Neuronal stem cell (in vitro differentiated cells): ENCODE measurements around the gene ARRDC4. TPM values are rescaled to one million over a fixed set of nuclear protein-coding genes. Genes with fewer than 3 reads are reported as not detected.

Source experiments
- DNase-seq: peaks from one replicate; pipeline ENCODE4 v3.0.0-alpha.2; 2013; ENCODE audit warnings: low spot score
- H2AFZ ChIP-seq: one replicate; pipeline ENCODE4 v1.6.1; 2013; ENCODE audit warnings: mild to moderate bottlenecking, low read length, inconsistent platforms
- H2AK5ac ChIP-seq: 2 replicates; pipeline ENCODE4 v1.6.1; 2013; ENCODE audit warnings: low read depth, mild to moderate bottlenecking, inconsistent platforms, low read length, moderate library complexity, mixed read lengths
- H2BK120ac ChIP-seq: 2 replicates; pipeline ENCODE4 v1.6.1; 2013; ENCODE audit warnings: low read depth, mild to moderate bottlenecking, inconsistent platforms, low read length, moderate library complexity, mixed read lengths
- H2BK12ac ChIP-seq: one replicate; pipeline ENCODE4 v1.6.1; 2013; ENCODE audit warnings: low read length, inconsistent platforms
- H2BK15ac ChIP-seq: 2 replicates; pipeline ENCODE4 v1.6.1; 2013; ENCODE audit warnings: mild to moderate bottlenecking, low read length, inconsistent platforms, mixed read lengths
- H2BK5ac ChIP-seq: one replicate; pipeline ENCODE4 v1.6.1; 2013; ENCODE audit warnings: inconsistent platforms, mild to moderate bottlenecking, low read length, moderate library complexity
- H3K14ac ChIP-seq: one replicate; pipeline ENCODE4 v1.6.1; 2013; ENCODE audit warnings: low read length, inconsistent platforms
- H3K18ac ChIP-seq: 2 replicates; pipeline ENCODE4 v1.6.1; 2013; ENCODE audit warnings: low read length, inconsistent platforms
- H3K23ac ChIP-seq: 2 replicates; pipeline ENCODE4 v1.6.1; 2013; ENCODE audit warnings: low read depth, mild to moderate bottlenecking, mixed read lengths, low read length, inconsistent platforms; ENCODE audit not compliant: poor library complexity
- H3K27ac ChIP-seq: replicated peaks from 3 replicates; pipeline ENCODE4 v1.5.1; 2013; ENCODE audit warnings: low read length, inconsistent platforms
- H3K27me3 ChIP-seq, 3 experiments: 2 replicates each; pipeline ENCODE4 v1.6.1; 2013; ENCODE audit warnings: low read length in 3 of 3, mild to moderate bottlenecking in 2 of 3, inconsistent platforms in 1 of 3, low read depth in 1 of 3, mixed read lengths in 1 of 3, moderate library complexity in 1 of 3; ENCODE audit not compliant: control insufficient read depth in 3 of 3, insufficient read depth in 3 of 3
- H3K36me3 ChIP-seq, 2 donors: replicated peaks in 1 of 2; 2 replicates each; pipeline ENCODE4 v1.6.1; 2013; ENCODE audit warnings: low read length in 2 of 2; ENCODE audit not compliant: control insufficient read depth in 2 of 2, insufficient read depth in 2 of 2
- H3K4ac ChIP-seq: 2 replicates; pipeline ENCODE4 v1.6.1; 2013; ENCODE audit warnings: inconsistent platforms, mild to moderate bottlenecking, low read length, moderate library complexity
- H3K4me1 ChIP-seq, 2 donors: 1 replicate in 1 of 2; 2 replicates in 1 of 2; pipeline ENCODE4 v1.6.1; 2013; ENCODE audit warnings: low read length in 2 of 2, low read depth in 1 of 2; ENCODE audit not compliant: control insufficient read depth in 2 of 2, insufficient read depth in 1 of 2
- H3K4me2 ChIP-seq: one replicate; pipeline ENCODE4 v1.6.1; 2013; ENCODE audit warnings: mild to moderate bottlenecking, low read length, inconsistent platforms; ENCODE audit not compliant: insufficient read depth, poor library complexity, severe bottlenecking
- H3K4me3 ChIP-seq, 2 donors: 2 replicates each; pipeline ENCODE4 v1.5.1; 2013; ENCODE audit warnings: low read length in 2 of 2, mild to moderate bottlenecking in 2 of 2, inconsistent platforms in 1 of 2, moderate library complexity in 1 of 2
- H3K79me1 ChIP-seq: one replicate; pipeline ENCODE4 v1.6.1; 2013; ENCODE audit warnings: low read depth, mild to moderate bottlenecking, inconsistent platforms, low read length, moderate library complexity
- H3K9ac ChIP-seq: one replicate; pipeline ENCODE4 v1.6.1; 2013; ENCODE audit warnings: mild to moderate bottlenecking, low read depth, low read length, inconsistent platforms; ENCODE audit not compliant: poor library complexity
- H3K9me3 ChIP-seq, 2 donors: replicated peaks in 1 of 2; 2 replicates each; pipeline versions ENCODE3 to v1.6.1; 2013; ENCODE audit warnings: low read length in 2 of 2, mild to moderate bottlenecking in 2 of 2, inconsistent platforms in 1 of 2, low read depth in 1 of 2, mixed read lengths in 1 of 2, moderate library complexity in 1 of 2; ENCODE audit not compliant: control insufficient read depth in 2 of 2, insufficient read depth in 1 of 2
- H4K8ac ChIP-seq: one replicate; pipeline ENCODE4 v1.6.1; 2013; ENCODE audit warnings: low read depth, mild to moderate bottlenecking, inconsistent platforms, low read length, moderate library complexity
- H4K91ac ChIP-seq: one replicate; pipeline ENCODE4 v1.6.1; 2013; ENCODE audit warnings: low read length, low read depth, mild to moderate bottlenecking, inconsistent platforms; ENCODE audit not compliant: poor library complexity
- WGBS, 2 donors: extraction: QIAGEN DNeasy Blood & Tissue Kit; methylation state at CpG; one replicate each; pipeline ENCODE4 v1.1.7; 2013; ENCODE audit warnings: missing lambda C conversion rate in 2 of 2, mixed read lengths in 1 of 2; ENCODE audit not compliant: insufficient read length in 2 of 2, insufficient replicate concordance in 1 of 2; ENCODE audit errors: extremely low coverage in 2 of 2; 5-methylcytosine and 5-hydroxymethylcytosine counted together
- polyA plus RNA-seq, 2 experiments: library from polyadenylated mRNA; stranded (reverse); fragments of 200-250 nt; gene quantifications; one replicate each; pipeline ENCODE4 v1.2.3, GENCODE V29; 2013

Gene ARRDC4, protein sequence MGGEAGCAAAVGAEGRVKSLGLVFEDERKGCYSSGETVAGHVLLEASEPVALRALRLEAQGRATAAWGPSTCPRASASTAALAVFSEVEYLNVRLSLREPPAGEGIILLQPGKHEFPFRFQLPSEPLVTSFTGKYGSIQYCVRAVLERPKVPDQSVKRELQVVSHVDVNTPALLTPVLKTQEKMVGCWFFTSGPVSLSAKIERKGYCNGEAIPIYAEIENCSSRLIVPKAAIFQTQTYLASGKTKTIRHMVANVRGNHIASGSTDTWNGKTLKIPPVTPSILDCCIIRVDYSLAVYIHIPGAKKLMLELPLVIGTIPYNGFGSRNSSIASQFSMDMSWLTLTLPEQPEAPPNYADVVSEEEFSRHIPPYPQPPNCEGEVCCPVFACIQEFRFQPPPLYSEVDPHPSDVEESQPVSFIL
- polyA plus RNA-seq (2013, experiment 1 of 2) = 9.4 TPM
- 9.7 TPM for polyA plus RNA-seq (2013, experiment 2 of 2)

GRCh38 chr15:97960364-97961066, at the start of gene ARRDC4:
TSS of gene ARRDC4 (plus strand) at chr15:97960703. CDS start at chr15:97960862, 159 bp downstream.
- H3K23ac ChIP-seq = peak within 1 kb of the TSS; percentile 80
- peak within 1 kb of the TSS; percentile 58 to 89 for H3K4me3 ChIP-seq
- no peak within 1 kb of the TSS for H3K14ac ChIP-seq
- H3K9ac ChIP-seq = peak within 1 kb of the TSS; percentile 88
- no peak within 1 kb of the TSS for H2BK12ac ChIP-seq
- peaks cover 0 to 19% of the 10 kb centered on the region in 2 donors for H3K36me3 ChIP-seq
- H3K18ac ChIP-seq = peak within 1 kb of the TSS; percentile 27
- no peak within 1 kb of the TSS for H2BK15ac ChIP-seq
- H4K91ac ChIP-seq = no peak within 1 kb of the TSS
- no peak within 1 kb of the TSS for H4K8ac ChIP-seq
- H2BK5ac ChIP-seq = peak within 1 kb of the TSS; percentile 43
- peaks cover 3 to 5% of the 10 kb centered on the region in 2 donors for H3K4me1 ChIP-seq
- H3K79me1 ChIP-seq = no peaks in the 10 kb centered on the region
- H2BK120ac ChIP-seq = no peak within 1 kb of the TSS
- no peak within 1 kb of the TSS for H3K27ac ChIP-seq
- H3K9me3 ChIP-seq = no peaks in the 10 kb centered on the region
- peaks cover 0 to 8% (median 0%) of the 10 kb centered on the region in 3 experiments for H3K27me3 ChIP-seq
- peak within 1 kb of the TSS; percentile 89 for H3K4me2 ChIP-seq
- peak within 1 kb of the TSS; percentile 89 for H2AFZ ChIP-seq
- WGBS, 2 donors = no CpG with 5 or more reads among the region's 69 CpGs
- H2AK5ac ChIP-seq = peak within 1 kb of the TSS; percentile 29
- H3K4ac ChIP-seq = no peak within 1 kb of the TSS
- DNase-seq = peak; percentile 99

DNA sequence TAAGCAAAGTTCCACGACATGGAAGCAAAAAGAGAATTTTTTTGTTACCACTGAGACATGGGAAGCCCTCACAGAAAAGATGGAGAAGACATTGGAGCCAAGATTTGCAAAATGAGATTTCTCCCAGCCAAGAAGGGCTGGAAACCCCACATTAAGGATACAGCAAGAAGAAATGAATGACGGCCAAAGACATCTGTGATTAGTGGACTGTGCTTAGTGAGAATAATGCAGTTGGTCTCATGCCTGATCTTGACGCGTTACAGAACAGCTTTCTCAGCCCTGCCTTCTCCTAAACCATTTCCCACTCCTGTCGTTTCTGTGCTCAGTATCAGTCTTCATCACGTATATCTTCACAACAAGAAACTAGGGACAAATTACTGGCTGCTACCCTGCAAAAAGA, 45.8 kb upstream of the ARRDC4 start:
- no peak overlapping the region for H3K4ac ChIP-seq
- no peak overlapping the region for H3K18ac ChIP-seq
- H3K27ac ChIP-seq = no peak overlapping the region
- no peak overlapping the region for H2BK120ac ChIP-seq
- H2BK5ac ChIP-seq = no peak overlapping the region
- H3K23ac ChIP-seq = no peak overlapping the region
- H3K27me3 ChIP-seq = no peaks in the 10 kb centered on the region
- WGBS, 2 donors = no CpG with 5 or more reads among the region's 6 CpGs
- no peak overlapping the region for H3K4me2 ChIP-seq
- H3K4me3 ChIP-seq = no peak overlapping the region
- no peaks in the 10 kb centered on the region for H3K79me1 ChIP-seq
- H3K9me3 ChIP-seq = no peaks in the 10 kb centered on the region
- H4K8ac ChIP-seq = no peak overlapping the region
- no peaks in the 10 kb centered on the region for H3K36me3 ChIP-seq
- DNase-seq = no peak
- no peak overlapping the region for H2BK15ac ChIP-seq
- H3K14ac ChIP-seq = no peak overlapping the region
- H3K4me1 ChIP-seq = no peaks in the 10 kb centered on the region
- no peak overlapping the region for H4K91ac ChIP-seq
- no peak overlapping the region for H2AFZ ChIP-seq
- no peak overlapping the region for H2BK12ac ChIP-seq
- no peak overlapping the region for H2AK5ac ChIP-seq
- H3K9ac ChIP-seq = no peak overlapping the region

DNA sequence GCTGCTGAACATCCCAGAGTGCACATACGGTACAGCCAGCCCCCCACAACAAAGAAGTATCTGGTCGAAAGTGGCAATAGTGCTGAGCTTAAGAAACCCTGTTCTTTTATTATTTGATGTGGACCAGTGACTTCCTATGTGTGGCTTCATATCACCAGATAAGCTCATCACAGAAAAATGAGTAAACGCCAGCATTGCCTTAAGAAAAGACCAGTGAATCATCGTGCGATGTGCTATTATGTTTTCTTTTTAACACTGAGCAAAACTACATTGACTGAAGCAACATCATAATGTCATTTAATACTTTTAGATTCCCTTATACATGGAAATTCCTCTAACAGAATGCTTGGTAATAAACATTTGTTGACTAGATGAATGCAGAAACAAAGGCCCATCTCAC, 45.2 kb upstream of the ARRDC4 start:
- Histone ChIP-seq H3K79me1 (no peaks in the 10 kb centered on the region), H3K4ac (no peak overlapping the region)
- no CpG with 5 or more reads among the region's 5 CpGs for WGBS, 2 donors

DNA sequence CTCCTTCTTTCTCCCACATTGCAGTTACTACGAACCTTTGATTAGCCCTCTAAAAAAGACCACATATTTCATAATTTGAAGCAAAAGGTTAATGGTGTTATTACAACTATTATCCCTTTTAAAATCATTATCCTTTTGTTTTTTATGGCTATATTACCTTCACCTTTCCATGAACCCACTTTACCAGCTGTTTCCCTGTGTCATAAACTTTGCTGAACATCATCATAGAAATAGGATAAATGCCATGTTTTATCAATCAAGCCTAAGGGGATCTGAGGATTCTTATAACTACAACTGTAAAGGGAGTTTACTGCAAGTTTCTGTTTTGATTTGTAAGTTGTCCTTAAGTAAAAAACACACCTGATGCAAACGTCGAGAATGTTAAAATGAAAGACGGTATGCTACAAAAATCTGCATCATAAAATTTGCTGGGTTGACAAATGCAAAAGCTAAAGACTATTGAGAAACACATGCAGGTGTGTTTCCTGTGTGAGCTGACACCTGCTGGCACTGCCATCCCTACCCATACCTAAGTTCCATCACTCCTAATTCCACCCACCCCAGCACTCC, 39.1 kb upstream of the ARRDC4 start:
- DNase-seq = no peak
- Histone ChIP-seq H2AK5ac (no peak overlapping the region), H3K9me3 (no peaks in the 10 kb centered on the region), H3K27ac (no peak overlapping the region), H3K36me3 (no peaks in the 10 kb centered on the region), H4K8ac (no peak overlapping the region), H2BK15ac (no peak overlapping the region), H2AFZ (no peak overlapping the region), H3K18ac (no peak overlapping the region), H2BK120ac (no peak overlapping the region), H3K4me1 (no peaks in the 10 kb centered on the region), H2BK5ac (no peak overlapping the region), H2BK12ac (no peak overlapping the region), H3K4me2 (no peak overlapping the region), H3K9ac (no peak overlapping the region), H4K91ac (no peak overlapping the region), H3K79me1 (no peaks in the 10 kb centered on the region), H3K4me3 (no peak overlapping the region), H3K4ac (no peak overlapping the region), H3K14ac (no peak overlapping the region), H3K23ac (no peak overlapping the region), H3K27me3 (no peaks in the 10 kb centered on the region)
- WGBS, 2 donors = no CpG with 5 or more reads among the region's 4 CpGs

More for the DNA sequence above, 45.2 kb upstream of the ARRDC4 start:
- Histone ChIP-seq H2AK5ac (no peak overlapping the region), H3K9ac (no peak overlapping the region), H4K91ac (no peak overlapping the region), H3K36me3 (no peaks in the 10 kb centered on the region), H3K4me1 (no peaks in the 10 kb centered on the region), H2AFZ (no peak overlapping the region), H3K4me3 (no peak overlapping the region), H2BK15ac (no peak overlapping the region), H4K8ac (no peak overlapping the region), H3K4me2 (no peak overlapping the region), H3K27ac (no peak overlapping the region), H3K27me3 (no peaks in the 10 kb centered on the region), H3K9me3 (no peaks in the 10 kb centered on the region), H2BK5ac (no peak overlapping the region), H3K18ac (no peak overlapping the region), H2BK120ac (no peak overlapping the region), H3K23ac (no peak overlapping the region), H3K14ac (no peak overlapping the region), H2BK12ac (no peak overlapping the region)
- DNase-seq = no peak
